HCT116 (cell line): ENCODE results near the gene CPNE4. TPM values are rescaled to one million over a fixed set of nuclear protein-coding genes. Genes with fewer than 3 reads are reported as not detected.

Experiments used
- ATAC-seq: fragments of 200-7000 bp; cut with Tn5 transposase; 2 replicates; pipeline ENCODE4 v1.9.1; 2020; ENCODE audit warnings: mild to moderate bottlenecking, moderate library complexity
- BruUV-seq: library from RNA; stranded (reverse); fragments of 400-500 nt; replicated peaks from 2 replicates; lab custom pipeline; 2021; lab: Mats Ljungman, UMichigan
- CTCF ChIA-PET: fragments of 300-600 bp; sonication (Branson Sonifier 250); formaldehyde crosslinking; loops from one replicate; lab custom pipeline; 2021; ENCODE audit warnings: antibody characterized with exemption; lab: Charles Lee
- POLR2A ChIA-PET: fragments of 300-600, 350-600 bp; sonication (Branson Sonifier 250); formaldehyde crosslinking; loops from one replicate; lab custom pipeline; 2021; ENCODE audit warnings: antibody characterized with exemption; lab: Charles Lee
- RAD21 ChIA-PET, 2 experiments: fragments of 300-600 bp; sonication (Branson Sonifier 250); formaldehyde crosslinking; loops; one replicate each; lab custom pipeline; 2023; ENCODE audit warnings: low total read pairs in 2 of 2; ENCODE audit not compliant: uncharacterized antibody in 2 of 2, unreplicated experiment in 2 of 2, low non-redundant PET in 1 of 2; lab: Charles Lee
- DNase-seq: peaks from one replicate; pipeline ENCODE4 v3.0.0-alpha.2; 2010; ENCODE audit warnings: low read depth, low spot score
- H2AFZ ChIP-seq: fragments of 200-600 bp; shearing (Covaris generic), sonication (generic); 2 replicates; pipeline ENCODE4 v1.6.1; 2017; ENCODE audit warnings: low read depth, mixed run types, mixed read lengths, antibody characterized with exemption, low read length; ENCODE audit not compliant: poor library complexity, severe bottlenecking
- H3K27ac ChIP-seq: 2 replicates; pipeline ENCODE4 v1.5.1; 2012; ENCODE audit warnings: low read depth, low read length
- H3K27me3 ChIP-seq: fragments of 200-600 bp; sonication (generic); 2 replicates; pipeline ENCODE4 v1.6.1; 2016; ENCODE audit warnings: mixed run types, low read length, mixed read lengths; ENCODE audit not compliant: insufficient read depth
- H3K36me3 ChIP-seq, 2 experiments: fragments of 200-500 bp in 1 of 2; fragments of 200-600 bp in 1 of 2; sonication (Bioruptor generic) in 1 of 2; sonication (generic) in 1 of 2; 2 replicates each; pipeline versions ENCODE4 v1.5.1 to v1.6.1; 2014 to 2016; ENCODE audit warnings: low read length in 2 of 2, inconsistent platforms in 1 of 2, mixed read lengths in 1 of 2, mixed run types in 1 of 2; ENCODE audit not compliant: insufficient read depth in 2 of 2, control insufficient read depth in 1 of 2
- H3K4me1 ChIP-seq, 2 experiments: fragments of 200-600 bp in 1 of 2; sonication (generic) in 1 of 2; 2 replicates each; pipeline versions ENCODE4 v1.5.1 to v1.6.1; 2012 to 2017; ENCODE audit warnings: low read length in 2 of 2, inconsistent platforms in 1 of 2, mild to moderate bottlenecking in 1 of 2, mixed read lengths in 1 of 2, mixed run types in 1 of 2, moderate library complexity in 1 of 2; ENCODE audit not compliant: insufficient read depth in 2 of 2, control insufficient read depth in 1 of 2
- H3K4me2 ChIP-seq: fragments of 200-600 bp; sonication (generic); 2 replicates; pipeline ENCODE4 v1.6.1; 2017; ENCODE audit warnings: mixed run types, low read length, mixed read lengths
- H3K4me3 ChIP-seq, 2 experiments: fragments of 200-600 bp in 1 of 2; sonication (generic) in 1 of 2; replicated peaks in 1 of 2; 2 replicates each; pipeline ENCODE4 v1.5.1; 2011 to 2016; ENCODE audit warnings: low read length in 2 of 2, control low read depth in 1 of 2, low read depth in 1 of 2, mild to moderate bottlenecking in 1 of 2, mixed read lengths in 1 of 2, mixed run types in 1 of 2
- H3K79me2 ChIP-seq: fragments of 200-600 bp; sonication (generic); 2 replicates; pipeline ENCODE4 v1.6.1; 2017; ENCODE audit warnings: mild to moderate bottlenecking, mixed run types, low read length, moderate library complexity, mixed read lengths; ENCODE audit not compliant: insufficient read depth
- H3K9ac ChIP-seq: fragments of 200-600 bp; sonication (generic); 2 replicates; pipeline ENCODE4 v1.6.1; 2016; ENCODE audit warnings: low read length, mixed read lengths
- H3K9me2 ChIP-seq: fragments of 200-600 bp; sonication (generic), shearing (Covaris generic); 2 replicates; pipeline ENCODE4 v1.6.1; 2017; ENCODE audit warnings: mixed run types, mild to moderate bottlenecking, moderate library complexity; ENCODE audit not compliant: insufficient read depth
- H3K9me3 ChIP-seq, 2 experiments: fragments of 200-500 bp in 1 of 2; fragments of 200-600 bp in 1 of 2; sonication (Bioruptor generic) in 1 of 2; sonication (generic) in 1 of 2; 2 replicates each; pipeline ENCODE4 v1.6.1; 2014 to 2017; ENCODE audit warnings: low read length in 2 of 2, mixed read lengths in 2 of 2, inconsistent platforms in 1 of 2, low read depth in 1 of 2, mild to moderate bottlenecking in 1 of 2, mixed run types in 1 of 2, moderate library complexity in 1 of 2; ENCODE audit not compliant: control insufficient read depth in 1 of 2, insufficient read depth in 1 of 2
- H4K20me1 ChIP-seq: fragments of 200-600 bp; sonication (generic), shearing (Covaris generic); 2 replicates; pipeline ENCODE4 v1.6.1; 2017; ENCODE audit warnings: mixed run types, mild to moderate bottlenecking, moderate library complexity; ENCODE audit not compliant: insufficient read depth
- EGR1 ChIP-seq: IDR thresholded peaks from 2 replicates; pipeline ENCODE4 v1.6.1; 2012; ENCODE audit warnings: low read depth
- ELF1 ChIP-seq: IDR thresholded peaks from 2 replicates; pipeline ENCODE4 v1.6.1; 2012; ENCODE audit warnings: low read depth, borderline replicate concordance
- EZH2 ChIP-seq: fragments of 200-600 bp; sonication (generic); IDR thresholded peaks from 2 replicates; pipeline ENCODE4 v1.6.1; 2017; ENCODE audit warnings: antibody characterized with exemption, mixed run types
- EZH2phosphoT487 ChIP-seq: fragments of 200-600 bp; IDR thresholded peaks from 2 replicates; pipeline ENCODE4 v1.6.1; 2018; ENCODE audit warnings: antibody characterized with exemption, borderline replicate concordance
- FOSL1 ChIP-seq: IDR thresholded peaks from 2 replicates; pipeline ENCODE4 v1.6.1; 2012; ENCODE audit warnings: low read depth
- JUND ChIP-seq: IDR thresholded peaks from 2 replicates; pipeline ENCODE4 v1.6.1; 2012
- MAX ChIP-seq: IDR thresholded peaks from 2 replicates; pipeline ENCODE4 v1.6.1; 2012
- POLR2A ChIP-seq: IDR thresholded peaks from 2 replicates; pipeline ENCODE4 v1.7.0; 2011; ENCODE audit warnings: borderline replicate concordance; ENCODE audit not compliant: insufficient read depth, insufficient read length; ENCODE audit errors: extremely low read depth
- POLR2AphosphoS5 ChIP-seq: IDR thresholded peaks from 2 replicates; pipeline ENCODE4 v1.6.1; 2011; ENCODE audit warnings: mild to moderate bottlenecking, low read depth, low read length, moderate library complexity
- SIN3A ChIP-seq: IDR thresholded peaks from 2 replicates; pipeline ENCODE4 v1.6.1; 2012; ENCODE audit warnings: low read depth
- SP1 ChIP-seq: IDR thresholded peaks from 2 replicates; pipeline ENCODE4 v1.6.1; 2012; ENCODE audit warnings: low read depth
- SRF ChIP-seq: IDR thresholded peaks from 2 replicates; pipeline ENCODE4 v1.6.1; 2012; ENCODE audit warnings: low read depth
- YY1 ChIP-seq: IDR thresholded peaks from 2 replicates; pipeline ENCODE4 v1.6.1; 2011; ENCODE audit warnings: low read length, low read depth, moderate library complexity, mild to moderate bottlenecking; ENCODE audit not compliant: insufficient replicate concordance; ENCODE audit errors: extremely low read depth
- ZFX ChIP-seq: fragments of 450-650 bp; IDR thresholded peaks from 2 replicates; pipeline ENCODE4 v1.6.1; 2017
- ZNF274 ChIP-seq: fragments of 200-500 bp; sonication (Bioruptor generic); IDR thresholded peaks from 2 replicates; pipeline ENCODE4 v1.6.1; 2014; ENCODE audit warnings: mild to moderate bottlenecking, low read depth, low read length, inconsistent platforms
- intact Hi-C: fragments of 100-400 bp; cut with micrococcal nuclease; formaldehyde crosslinking; loops from 2 replicates; pipeline ENCODE4 v1.10.0; 2022
- total RNA-seq: library from RNA; stranded (reverse); gene quantifications from one replicate; pipeline ENCODE4 v1.2.1, GENCODE V29; 2021; ENCODE audit not compliant: unreplicated experiment
- TF ChIP-seq, protein P1 (sequence below): IDR thresholded peaks from 2 replicates; pipeline ENCODE4 v1.6.1; 2011; ENCODE audit warnings: mild to moderate bottlenecking, low read length, moderate library complexity; ENCODE audit not compliant: insufficient replicate concordance; ENCODE audit errors: extremely low read depth
- TF ChIP-seq, protein P2 (sequence below): IDR thresholded peaks from 2 replicates; pipeline ENCODE4 v1.6.1; 2012
- TF ChIP-seq, protein P3 (sequence below), 3 experiments: fragments of 200-600 bp in 1 of 3; sonication (generic) in 1 of 3; IDR thresholded peaks in 2 of 3; conservative IDR thresholded peaks in 1 of 3; 2 replicates each; pipeline ENCODE4 v1.5.1; 2012 to 2017; ENCODE audit warnings: low read depth in 2 of 3, low read length in 2 of 3, antibody characterized with exemption in 1 of 3, borderline replicate concordance in 1 of 3, control low read depth in 1 of 3, mild to moderate bottlenecking in 1 of 3, mixed read lengths in 1 of 3, mixed run types in 1 of 3, moderate library complexity in 1 of 3; ENCODE audit not compliant: insufficient read depth in 1 of 3
- TF ChIP-seq, protein P4 (sequence below): IDR thresholded peaks from 2 replicates; pipeline ENCODE4 v1.6.1; 2012; ENCODE audit warnings: low read depth

The CPNE4 gene
- total RNA-seq, 1 experiment from 2014 or later: not detected

GRCh38 chr3:131714585-131715220, 320.1 kb downstream of the CPNE4 start:
- Histone ChIP-seq H4K20me1 (no peaks in the 10 kb centered on the region), H3K79me2 (no peaks in the 10 kb centered on the region), H3K4me3 (no peak overlapping the region), H3K9me3 (no peaks in the 10 kb centered on the region), H3K4me2 (no peak overlapping the region), H3K9me2 (no peaks in the 10 kb centered on the region), H3K27me3 (peaks cover 35% of the 10 kb centered on the region; the same call in 1 of the 2 replicates), H2AFZ (no peak overlapping the region), H3K27ac (no peak overlapping the region), H3K4me1 (no peaks in the 10 kb centered on the region), H3K36me3 (no peaks in the 10 kb centered on the region), H3K9ac (no peak overlapping the region)
- ChIA-PET POLR2A (no interaction called here), RAD21 (no interaction called here), CTCF (no interaction called here)
- TF ChIP-seq, protein P1, sequence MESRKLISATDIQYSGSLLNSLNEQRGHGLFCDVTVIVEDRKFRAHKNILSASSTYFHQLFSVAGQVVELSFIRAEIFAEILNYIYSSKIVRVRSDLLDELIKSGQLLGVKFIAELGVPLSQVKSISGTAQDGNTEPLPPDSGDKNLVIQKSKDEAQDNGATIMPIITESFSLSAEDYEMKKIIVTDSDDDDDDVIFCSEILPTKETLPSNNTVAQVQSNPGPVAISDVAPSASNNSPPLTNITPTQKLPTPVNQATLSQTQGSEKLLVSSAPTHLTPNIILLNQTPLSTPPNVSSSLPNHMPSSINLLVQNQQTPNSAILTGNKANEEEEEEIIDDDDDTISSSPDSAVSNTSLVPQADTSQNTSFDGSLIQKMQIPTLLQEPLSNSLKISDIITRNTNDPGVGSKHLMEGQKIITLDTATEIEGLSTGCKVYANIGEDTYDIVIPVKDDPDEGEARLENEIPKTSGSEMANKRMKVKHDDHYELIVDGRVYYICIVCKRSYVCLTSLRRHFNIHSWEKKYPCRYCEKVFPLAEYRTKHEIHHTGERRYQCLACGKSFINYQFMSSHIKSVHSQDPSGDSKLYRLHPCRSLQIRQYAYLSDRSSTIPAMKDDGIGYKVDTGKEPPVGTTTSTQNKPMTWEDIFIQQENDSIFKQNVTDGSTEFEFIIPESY: no peak
- no peak for TF ChIP-seq SP1
- TF ChIP-seq POLR2A: no peak
- no peak for TF ChIP-seq EZH2
- TF ChIP-seq SRF: no peak
- TF ChIP-seq ZFX: no peak
- TF ChIP-seq ZNF274: no peak
- no peak for TF ChIP-seq POLR2AphosphoS5
- no peak for TF ChIP-seq JUND
- TF ChIP-seq EZH2phosphoT487: no peak
- no peak for TF ChIP-seq MAX
- TF ChIP-seq EGR1: no peak
- TF ChIP-seq, protein P2, sequence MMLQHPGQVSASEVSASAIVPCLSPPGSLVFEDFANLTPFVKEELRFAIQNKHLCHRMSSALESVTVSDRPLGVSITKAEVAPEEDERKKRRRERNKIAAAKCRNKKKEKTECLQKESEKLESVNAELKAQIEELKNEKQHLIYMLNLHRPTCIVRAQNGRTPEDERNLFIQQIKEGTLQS: no peak
- TF ChIP-seq FOSL1: no peak
- TF ChIP-seq SIN3A: no peak
- TF ChIP-seq YY1: no peak
- no peak for TF ChIP-seq ELF1
- TF ChIP-seq, protein P3, sequence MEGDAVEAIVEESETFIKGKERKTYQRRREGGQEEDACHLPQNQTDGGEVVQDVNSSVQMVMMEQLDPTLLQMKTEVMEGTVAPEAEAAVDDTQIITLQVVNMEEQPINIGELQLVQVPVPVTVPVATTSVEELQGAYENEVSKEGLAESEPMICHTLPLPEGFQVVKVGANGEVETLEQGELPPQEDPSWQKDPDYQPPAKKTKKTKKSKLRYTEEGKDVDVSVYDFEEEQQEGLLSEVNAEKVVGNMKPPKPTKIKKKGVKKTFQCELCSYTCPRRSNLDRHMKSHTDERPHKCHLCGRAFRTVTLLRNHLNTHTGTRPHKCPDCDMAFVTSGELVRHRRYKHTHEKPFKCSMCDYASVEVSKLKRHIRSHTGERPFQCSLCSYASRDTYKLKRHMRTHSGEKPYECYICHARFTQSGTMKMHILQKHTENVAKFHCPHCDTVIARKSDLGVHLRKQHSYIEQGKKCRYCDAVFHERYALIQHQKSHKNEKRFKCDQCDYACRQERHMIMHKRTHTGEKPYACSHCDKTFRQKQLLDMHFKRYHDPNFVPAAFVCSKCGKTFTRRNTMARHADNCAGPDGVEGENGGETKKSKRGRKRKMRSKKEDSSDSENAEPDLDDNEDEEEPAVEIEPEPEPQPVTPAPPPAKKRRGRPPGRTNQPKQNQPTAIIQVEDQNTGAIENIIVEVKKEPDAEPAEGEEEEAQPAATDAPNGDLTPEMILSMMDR (IDR thresholded peaks at IDR 0.05 in 2 of 3, conservative IDR thresholded peaks at IDR 0.05 in 1 of 3; ENCODE audit: borderline replicate concordance in 1 of 3, insufficient read depth in 1 of 3, low read depth in 2 of 3, low read length in 2 of 3): no peak
- TF ChIP-seq, protein P4, sequence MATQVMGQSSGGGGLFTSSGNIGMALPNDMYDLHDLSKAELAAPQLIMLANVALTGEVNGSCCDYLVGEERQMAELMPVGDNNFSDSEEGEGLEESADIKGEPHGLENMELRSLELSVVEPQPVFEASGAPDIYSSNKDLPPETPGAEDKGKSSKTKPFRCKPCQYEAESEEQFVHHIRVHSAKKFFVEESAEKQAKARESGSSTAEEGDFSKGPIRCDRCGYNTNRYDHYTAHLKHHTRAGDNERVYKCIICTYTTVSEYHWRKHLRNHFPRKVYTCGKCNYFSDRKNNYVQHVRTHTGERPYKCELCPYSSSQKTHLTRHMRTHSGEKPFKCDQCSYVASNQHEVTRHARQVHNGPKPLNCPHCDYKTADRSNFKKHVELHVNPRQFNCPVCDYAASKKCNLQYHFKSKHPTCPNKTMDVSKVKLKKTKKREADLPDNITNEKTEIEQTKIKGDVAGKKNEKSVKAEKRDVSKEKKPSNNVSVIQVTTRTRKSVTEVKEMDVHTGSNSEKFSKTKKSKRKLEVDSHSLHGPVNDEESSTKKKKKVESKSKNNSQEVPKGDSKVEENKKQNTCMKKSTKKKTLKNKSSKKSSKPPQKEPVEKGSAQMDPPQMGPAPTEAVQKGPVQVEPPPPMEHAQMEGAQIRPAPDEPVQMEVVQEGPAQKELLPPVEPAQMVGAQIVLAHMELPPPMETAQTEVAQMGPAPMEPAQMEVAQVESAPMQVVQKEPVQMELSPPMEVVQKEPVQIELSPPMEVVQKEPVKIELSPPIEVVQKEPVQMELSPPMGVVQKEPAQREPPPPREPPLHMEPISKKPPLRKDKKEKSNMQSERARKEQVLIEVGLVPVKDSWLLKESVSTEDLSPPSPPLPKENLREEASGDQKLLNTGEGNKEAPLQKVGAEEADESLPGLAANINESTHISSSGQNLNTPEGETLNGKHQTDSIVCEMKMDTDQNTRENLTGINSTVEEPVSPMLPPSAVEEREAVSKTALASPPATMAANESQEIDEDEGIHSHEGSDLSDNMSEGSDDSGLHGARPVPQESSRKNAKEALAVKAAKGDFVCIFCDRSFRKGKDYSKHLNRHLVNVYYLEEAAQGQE: no peak
- no peak for ATAC-seq
- intact Hi-C loops: no loop called here
- no peak for DNase-seq
- no TSS peak for BruUV-seq
